K562 (cell line): ENCODE results near the gene RAI14. TPM values are rescaled to one million over a fixed set of nuclear protein-coding genes. Genes with fewer than 3 reads are reported as not detected.
A peak's percentile ranks its signal among the peaks of the same experiment; 100 is the strongest.

ENCODE experiments used
- CBX1 ChIP-seq: sonication (generic); IDR thresholded peaks from 2 replicates; pipeline ENCODE4 v1.6.1; 2016; ENCODE audit warnings: antibody characterized with exemption, low read depth, mild to moderate bottlenecking
- CCNT2 ChIP-seq: IDR thresholded peaks from 2 replicates; pipeline ENCODE4 v1.6.1; 2011; ENCODE audit warnings: borderline replicate concordance, low read depth, mild to moderate bottlenecking, moderate library complexity, mixed read lengths, low read length; ENCODE audit not compliant: insufficient read length; ENCODE audit errors: extremely low read depth
- CUX1 ChIP-seq: fragments of 200-800 bp; sonication (Bioruptor generic); IDR thresholded peaks from 2 replicates; pipeline ENCODE4 v1.6.1; 2016; ENCODE audit warnings: missing genetic modification characterization, missing compliant biosample characterization
- ETS1 ChIP-seq: conservative IDR thresholded peaks from 2 replicates; pipeline ENCODE4 v1.6.1; 2011; ENCODE audit warnings: low read depth, mild to moderate bottlenecking, low read length; ENCODE audit not compliant: control insufficient read depth
- IRF9 ChIP-seq: fragments of 450-650 bp; IDR thresholded peaks from 2 replicates; pipeline ENCODE4 v1.6.1; 2016; ENCODE audit warnings: missing biosample characterization, missing genetic modification characterization
- MTA1 ChIP-seq: fragments of 450-650 bp; IDR thresholded peaks from 2 replicates; pipeline ENCODE4 v1.6.1; 2017; ENCODE audit warnings: borderline replicate concordance
- MYC ChIP-seq, 2 experiments: fragments of 250-450 bp in 1 of 2; sonication (Bioruptor Pico) in 1 of 2; IDR thresholded peaks; 2 replicates each; pipeline versions ENCODE4 v1.5.1 to v1.6.1; 2012 to 2021; ENCODE audit warnings: low read depth in 2 of 2, borderline replicate concordance in 1 of 2, improper control_type of control experiment in 1 of 2, low read length in 1 of 2, mild to moderate bottlenecking in 1 of 2, moderate library complexity in 1 of 2
- NR4A1 ChIP-seq, 2 experiments: fragments of 250-450 bp in 1 of 2; fragments of 450-650 bp in 1 of 2; sonication (Bioruptor Pico) in 1 of 2; IDR thresholded peaks; 2 replicates each; pipeline versions ENCODE4 v1.4.0 to v1.6.1; 2016 to 2020; ENCODE audit warnings: mild to moderate bottlenecking in 2 of 2, missing compliant biosample characterization in 1 of 2, missing genetic modification characterization in 1 of 2, moderate library complexity in 1 of 2
- SAP30 ChIP-seq: fragments of 200-600 bp; sonication (generic); IDR thresholded peaks from 2 replicates; pipeline ENCODE4 v1.6.1; 2012; ENCODE audit warnings: borderline replicate concordance, low read depth, mild to moderate bottlenecking, moderate library complexity, low read length, control low read depth, inconsistent platforms; ENCODE audit not compliant: insufficient read depth, poor library complexity, severe bottlenecking
- ZMIZ1 ChIP-seq, 2 experiments: fragments of 150-350 bp in 1 of 2; IDR thresholded peaks; 2 replicates each; pipeline ENCODE4 v1.6.1; 2012 to 2016; ENCODE audit warnings: low read depth in 2 of 2, low read length in 2 of 2, mild to moderate bottlenecking in 1 of 2, moderate library complexity in 1 of 2
- ZNF311 ChIP-seq: fragments of 250-450 bp; sonication (Bioruptor Pico); IDR thresholded peaks from 2 replicates; pipeline ENCODE4 v1.4.0; 2020; ENCODE audit warnings: mild to moderate bottlenecking, moderate library complexity
- polyA plus RNA-seq, 8 experiments: library from polyadenylated mRNA; depleted of rRNA in 4 of 8; stranded (reverse) in 5 of 8; unstranded in 3 of 8; fragments of >200 nt; fragmentation: Nextera tagmentation in 2 of 8; fragmentation: Illumina TruSeq in 1 of 8; extraction: Ambion mirVana in 2 of 8; extraction: Trizol in 1 of 8; gene quantifications; 2 replicates each; pipeline versions ENCODE4 v1.2.1 to v1.2.3, GENCODE V29; 2011 to 2014; ENCODE audit warnings: inconsistent platforms in 1 of 8, missing spikeins in 1 of 8
- total RNA-seq, 7 experiments: library from RNA; depleted of rRNA in 6 of 7; stranded (reverse); fragments of >200 nt in 6 of 7; fragmentation: Illumina TruSeq in 2 of 7; extraction: Trizol in 2 of 7; gene quantifications; 2 replicates each; pipeline versions ENCODE4 v1.2.1 to v1.2.3, GENCODE V29; 2011 to 2021; ENCODE audit warnings: low replicate concordance in 1 of 7

The RAI14 gene
- total and polyA plus RNA-seq, 9 of the 15 experiments (the other 6 are each of a cell fraction or from before 2014, with no cell fraction given): 11.3 to 82.5 (median 34.8) TPM

- TF ChIP-seq ETS1: peak; percentile 75; the same call in 1 of the 2 replicates
- TF ChIP-seq IRF9 (tag): peak; percentile 30; the same call in 1 of the 2 replicates
- TF ChIP-seq CUX1 (CRISPR knock-in tag): no peak
- TF ChIP-seq MTA1: peak; percentile 58; the same call in 1 of the 2 replicates
- TF ChIP-seq ZMIZ1 (IDR thresholded peaks at IDR 0.05; ENCODE audit: low read depth in 2 of 2, low read length in 2 of 2): no peak
- TF ChIP-seq ZNF311 (CRISPR knock-in tag): no peak
- peak; percentile 63 for TF ChIP-seq SAP30
- 0 out of 2 replicates have a peak, but pooled peaks have one; percentile 49 for TF ChIP-seq NR4A1 (CRISPR knock-in tag; IDR thresholded peaks at IDR 0.05)
- 0 out of 2 replicates have a peak, but pooled peaks have one; percentile 44 for TF ChIP-seq NR4A1 (tag; IDR thresholded peaks at IDR 0.05)
- peak; percentile 91 for TF ChIP-seq MYC (IDR thresholded peaks at IDR 0.05; ENCODE audit: low read depth, low read length)
- TF ChIP-seq MYC (CRISPR knock-in tag; IDR thresholded peaks at IDR 0.05; ENCODE audit: borderline replicate concordance, low read depth): no peak
- TF ChIP-seq CCNT2: peak; percentile 94
- TF ChIP-seq CBX1: peak; percentile 34; the same call in 1 of the 2 replicates
Observed at GRCh38 chr5:34656001-34656699, at the start of gene RAI14 (continued).
